DND-41 (cell line): Measurements from ENCODE around the gene MYRIP.

Experiments used
- ATAC-seq: fragments of 200-7000 bp; cut with Tn5 transposase; 3 replicates; pipeline ENCODE4 v1.9.1; 2021; ENCODE audit warnings: low read depth; ENCODE audit not compliant: insufficient read depth
- DNase-seq: peaks from one replicate; pipeline ENCODE4 v3.0.0-alpha.2; 2020
- H2AFZ ChIP-seq: 2 replicates; pipeline ENCODE4 v1.6.0; 2012; ENCODE audit warnings: low read depth, low read length
- H3K27ac ChIP-seq: 2 replicates; pipeline ENCODE4 v1.5.1; 2012; ENCODE audit warnings: low read length, inconsistent platforms
- H3K27me3 ChIP-seq: fragments of 200-600 bp; sonication (generic); 2 replicates; pipeline ENCODE4 v1.6.0; 2012; ENCODE audit warnings: low read length, mild to moderate bottlenecking, inconsistent platforms; ENCODE audit not compliant: insufficient read depth, poor library complexity
- H3K36me3 ChIP-seq: 2 replicates; pipeline ENCODE4 v1.5.1; 2012; ENCODE audit warnings: low read length, inconsistent platforms; ENCODE audit not compliant: insufficient read depth
- H3K4me1 ChIP-seq: 2 replicates; pipeline ENCODE4 v1.5.1; 2012; ENCODE audit warnings: mild to moderate bottlenecking, low read length; ENCODE audit not compliant: insufficient read depth
- H3K4me2 ChIP-seq: 2 replicates; pipeline ENCODE4 v1.6.0; 2012; ENCODE audit warnings: mild to moderate bottlenecking, moderate library complexity, low read length, inconsistent platforms; ENCODE audit not compliant: insufficient read depth
- H3K4me3 ChIP-seq, 2 experiments: fragments of 200-600 bp in 1 of 2; shearing (Covaris generic) in 1 of 2; 2 replicates each; pipeline ENCODE4 v1.5.1; 2012 to 2016; ENCODE audit warnings: inconsistent platforms in 2 of 2, low read length in 2 of 2, mild to moderate bottlenecking in 2 of 2, low read depth in 1 of 2, moderate library complexity in 1 of 2
- H3K79me2 ChIP-seq: 2 replicates; pipeline ENCODE4 v1.6.0; 2012; ENCODE audit warnings: low read length, inconsistent platforms; ENCODE audit not compliant: insufficient read depth
- H3K9ac ChIP-seq: 2 replicates; pipeline ENCODE4 v1.6.0; 2012; ENCODE audit warnings: low read depth, mild to moderate bottlenecking, inconsistent platforms, low read length, moderate library complexity
- H3K9me3 ChIP-seq: 2 replicates; pipeline ENCODE4 v1.5.1; 2012; ENCODE audit warnings: low read length, moderate library complexity, mild to moderate bottlenecking, inconsistent platforms; ENCODE audit not compliant: insufficient read depth, severe bottlenecking
- H4K20me1 ChIP-seq: 2 replicates; pipeline ENCODE4 v1.6.0; 2012; ENCODE audit warnings: low read length; ENCODE audit not compliant: insufficient read depth
- EZH2 ChIP-seq: IDR thresholded peaks from 3 replicates; pipeline ENCODE4 v1.6.1; 2012; ENCODE audit warnings: borderline replicate concordance, low read depth, mild to moderate bottlenecking, moderate library complexity, low read length, inconsistent platforms; ENCODE audit not compliant: severe bottlenecking
- TF ChIP-seq, protein P1 (sequence below): IDR thresholded peaks from 2 replicates; pipeline ENCODE4 v1.5.1; 2012; ENCODE audit warnings: borderline replicate concordance, low read length, moderate library complexity, mild to moderate bottlenecking; ENCODE audit not compliant: poor library complexity, severe bottlenecking; ENCODE audit errors: extremely low read depth

MYRIP gene

DNA sequence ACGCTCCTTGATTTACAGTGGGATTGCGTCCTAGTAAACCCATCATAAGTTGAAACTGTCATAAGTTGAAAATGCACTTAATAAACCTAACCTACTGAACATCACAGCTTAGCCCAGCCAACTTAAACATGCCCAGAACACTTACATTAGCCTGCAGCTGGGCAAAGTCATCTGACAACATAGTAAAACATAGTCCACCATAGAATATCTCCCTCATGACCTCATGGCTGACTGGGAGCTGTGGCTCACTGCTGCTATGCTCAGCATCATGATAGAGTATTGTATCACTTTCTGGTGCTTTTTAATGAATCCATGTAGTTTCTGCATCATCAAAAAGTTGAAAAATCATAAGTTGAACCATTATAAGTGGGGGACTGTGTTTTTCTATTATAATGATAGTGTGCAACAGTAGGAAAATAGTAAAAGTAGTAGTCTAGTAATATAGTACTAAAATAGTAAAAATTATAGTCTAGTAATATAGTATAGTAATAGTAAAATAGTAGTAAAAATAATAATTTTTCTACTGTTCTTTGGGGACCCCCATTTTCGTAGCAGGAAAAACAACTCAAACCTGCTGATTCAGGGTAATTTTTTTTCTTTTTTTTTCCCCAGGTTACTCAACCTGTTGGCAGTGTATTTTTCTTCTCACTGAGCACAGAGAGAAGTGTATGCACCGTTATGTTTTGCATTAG, 233.5 kb downstream of the MYRIP start:
- TF ChIP-seq, protein P1, sequence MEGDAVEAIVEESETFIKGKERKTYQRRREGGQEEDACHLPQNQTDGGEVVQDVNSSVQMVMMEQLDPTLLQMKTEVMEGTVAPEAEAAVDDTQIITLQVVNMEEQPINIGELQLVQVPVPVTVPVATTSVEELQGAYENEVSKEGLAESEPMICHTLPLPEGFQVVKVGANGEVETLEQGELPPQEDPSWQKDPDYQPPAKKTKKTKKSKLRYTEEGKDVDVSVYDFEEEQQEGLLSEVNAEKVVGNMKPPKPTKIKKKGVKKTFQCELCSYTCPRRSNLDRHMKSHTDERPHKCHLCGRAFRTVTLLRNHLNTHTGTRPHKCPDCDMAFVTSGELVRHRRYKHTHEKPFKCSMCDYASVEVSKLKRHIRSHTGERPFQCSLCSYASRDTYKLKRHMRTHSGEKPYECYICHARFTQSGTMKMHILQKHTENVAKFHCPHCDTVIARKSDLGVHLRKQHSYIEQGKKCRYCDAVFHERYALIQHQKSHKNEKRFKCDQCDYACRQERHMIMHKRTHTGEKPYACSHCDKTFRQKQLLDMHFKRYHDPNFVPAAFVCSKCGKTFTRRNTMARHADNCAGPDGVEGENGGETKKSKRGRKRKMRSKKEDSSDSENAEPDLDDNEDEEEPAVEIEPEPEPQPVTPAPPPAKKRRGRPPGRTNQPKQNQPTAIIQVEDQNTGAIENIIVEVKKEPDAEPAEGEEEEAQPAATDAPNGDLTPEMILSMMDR, result no peak
- no peak for TF ChIP-seq EZH2
- no peaks in the 10 kb centered on the region for H3K27me3 ChIP-seq
- H3K9me3 ChIP-seq, result no peaks in the 10 kb centered on the region
- H3K79me2 ChIP-seq, result no peaks in the 10 kb centered on the region
- H3K9ac ChIP-seq, result no peak overlapping the region
- no peaks in the 10 kb centered on the region for H4K20me1 ChIP-seq
- DNase-seq, result no peak
- ATAC-seq, result no peak
- H3K27ac ChIP-seq, result no peak overlapping the region
- no peak overlapping the region for H3K4me3 ChIP-seq
- H3K4me1 ChIP-seq, result no peaks in the 10 kb centered on the region
- no peaks in the 10 kb centered on the region for H3K36me3 ChIP-seq
- no peak overlapping the region for H2AFZ ChIP-seq
- H3K4me2 ChIP-seq, result no peak overlapping the region

DNA sequence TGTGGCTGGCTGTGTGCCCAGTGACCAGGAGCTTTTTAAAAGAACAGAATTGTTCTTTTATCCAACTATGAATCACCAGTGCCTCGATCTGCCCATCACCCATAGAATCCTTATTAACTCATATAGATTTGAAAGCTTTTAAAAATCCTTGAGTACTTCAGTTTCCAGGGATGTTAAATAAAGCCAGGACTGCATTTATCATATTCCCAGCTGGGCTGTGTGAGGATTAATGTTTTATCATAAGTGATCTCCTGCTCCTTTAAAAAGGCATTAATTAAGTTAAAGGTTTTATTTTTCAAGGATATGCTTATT, 234.0 kb downstream of the MYRIP start:
- Histone ChIP-seq H3K79me2 (no peaks in the 10 kb centered on the region), H2AFZ (no peak overlapping the region), H3K27me3 (no peaks in the 10 kb centered on the region), H3K4me3 (no peak overlapping the region), H3K9ac (no peak overlapping the region), H3K9me3 (no peaks in the 10 kb centered on the region), H3K4me2 (no peak overlapping the region), H3K4me1 (no peaks in the 10 kb centered on the region), H4K20me1 (no peaks in the 10 kb centered on the region), H3K36me3 (no peaks in the 10 kb centered on the region), H3K27ac (no peak overlapping the region)
- ATAC-seq (no peak), DNase-seq (no peak)
- TF ChIP-seq, protein P1, result no peak
- no peak for TF ChIP-seq EZH2

- Histone ChIP-seq H3K27ac (no peak overlapping the region), H3K9ac (no peak overlapping the region), H3K4me3 (no peak overlapping the region), H3K27me3 (no peaks in the 10 kb centered on the region), H3K4me1 (no peaks in the 10 kb centered on the region), H3K4me2 (no peak overlapping the region), H4K20me1 (no peaks in the 10 kb centered on the region), H3K36me3 (no peaks in the 10 kb centered on the region), H3K9me3 (no peaks in the 10 kb centered on the region), H2AFZ (no peak overlapping the region), H3K79me2 (no peaks in the 10 kb centered on the region)
- no peak for DNase-seq
- TF ChIP-seq EZH2, result no peak
- TF ChIP-seq, protein P1, result no peak
- no peak for ATAC-seq
These were observed 235.1 kb downstream of the MYRIP start for GRCh38 chr3:40044487-40044886.
